Parathyroid adenoma (tissue), 2 donors: ENCODE data around the gene HDAC4.

ENCODE experiments used
- H2AFZ ChIP-seq: fragments of 300-600 bp; sonication (generic); one replicate; pipeline ENCODE4 v1.7.0; 2017; ENCODE audit warnings: antibody characterized with exemption, mild to moderate bottlenecking
- H3K27ac ChIP-seq: fragments of 300-600 bp; sonication (generic); one replicate; pipeline ENCODE4 v1.7.0; 2017
- H3K27me3 ChIP-seq: fragments of 300-600 bp; sonication (generic); one replicate; pipeline ENCODE4 v1.7.0; 2017; ENCODE audit warnings: low read length; ENCODE audit not compliant: control insufficient read depth, insufficient read depth
- H3K36me3 ChIP-seq: fragments of 300-600 bp; sonication (generic); one replicate; pipeline ENCODE4 v1.7.0; 2017; ENCODE audit warnings: low read length; ENCODE audit not compliant: control insufficient read depth, insufficient read depth
- H3K4me1 ChIP-seq: fragments of 300-600 bp; sonication (generic); one replicate; pipeline ENCODE4 v1.7.0; 2017; ENCODE audit warnings: control low read depth
- H3K4me2 ChIP-seq: fragments of 300-600 bp; sonication (generic); one replicate; pipeline ENCODE4 v1.7.0; 2017; ENCODE audit warnings: low read length
- H3K4me3 ChIP-seq: fragments of 300-600 bp; sonication (generic); one replicate; pipeline ENCODE4 v1.7.0; 2017; ENCODE audit warnings: low read depth, low read length
- H3K79me2 ChIP-seq: fragments of 300-600 bp; sonication (generic); one replicate; pipeline ENCODE4 v1.7.0; 2017; ENCODE audit warnings: control low read depth
- H3K9ac ChIP-seq: fragments of 300-600 bp; sonication (generic); one replicate; pipeline ENCODE4 v1.7.0; 2017; ENCODE audit warnings: mild to moderate bottlenecking
- H3K9me3 ChIP-seq: fragments of 300-600 bp; sonication (generic); one replicate; pipeline ENCODE4 v1.7.0; 2017; ENCODE audit warnings: low read length; ENCODE audit not compliant: control insufficient read depth
- CTCF ChIP-seq: fragments of 300-600 bp; sonication (generic); IDR thresholded peaks from one replicate; pipeline ENCODE4 v1.7.0; 2017; ENCODE audit warnings: antibody characterized with exemption, mild to moderate bottlenecking
- donor health status: primary hyperparathyroidism.

Gene HDAC4

GRCh38 chr2:239212121-239212928, 188.5 kb downstream of the HDAC4 start:
- no peaks in the 10 kb centered on the region for H3K9me3 ChIP-seq
- H3K27ac ChIP-seq, result no peak overlapping the region
- no peak for TF ChIP-seq CTCF
- H3K79me2 ChIP-seq, result peaks cover 21% of the 10 kb centered on the region
- no peaks in the 10 kb centered on the region for H3K4me1 ChIP-seq
- no peak overlapping the region for H3K4me2 ChIP-seq
- no peak overlapping the region for H3K4me3 ChIP-seq
- H2AFZ ChIP-seq, result no peak overlapping the region
- H3K27me3 ChIP-seq, result no peaks in the 10 kb centered on the region
- no peak overlapping the region for H3K9ac ChIP-seq
- H3K36me3 ChIP-seq, result no peaks in the 10 kb centered on the region

GRCh38 chr2:239211396-239212094, 189.3 kb downstream of the HDAC4 start:
- no peak for TF ChIP-seq CTCF
- Histone ChIP-seq H3K4me1 (no peaks in the 10 kb centered on the region), H3K36me3 (no peaks in the 10 kb centered on the region), H3K79me2 (peaks cover 18% of the 10 kb centered on the region), H3K9me3 (no peaks in the 10 kb centered on the region), H3K27ac (no peak overlapping the region), H2AFZ (no peak overlapping the region), H3K4me3 (no peak overlapping the region), H3K4me2 (no peak overlapping the region), H3K9ac (no peak overlapping the region), H3K27me3 (no peaks in the 10 kb centered on the region)

GRCh38 chr2:239209783-239210182, 191.0 kb downstream of the HDAC4 start:
- Histone ChIP-seq H3K4me1 (no peaks in the 10 kb centered on the region), H3K9ac (no peak overlapping the region), H3K9me3 (no peaks in the 10 kb centered on the region), H3K27ac (no peak overlapping the region), H3K27me3 (no peaks in the 10 kb centered on the region), H3K4me3 (no peak overlapping the region), H3K36me3 (no peaks in the 10 kb centered on the region), H2AFZ (no peak overlapping the region), H3K4me2 (no peak overlapping the region), H3K79me2 (peaks cover 15% of the 10 kb centered on the region)
- TF ChIP-seq CTCF, result no peak

- Histone ChIP-seq H3K4me2 (no peak overlapping the region), H3K36me3 (no peaks in the 10 kb centered on the region), H3K79me2 (peaks cover 10% of the 10 kb centered on the region), H3K9me3 (no peaks in the 10 kb centered on the region), H3K4me3 (no peak overlapping the region), H3K4me1 (no peaks in the 10 kb centered on the region), H3K27ac (no peak overlapping the region), H2AFZ (no peak overlapping the region), H3K9ac (no peak overlapping the region), H3K27me3 (no peaks in the 10 kb centered on the region)
- no peak for TF ChIP-seq CTCF
These were observed 192.2 kb downstream of the HDAC4 start for GRCh38 chr2:239208465-239209180.
